Measurements from ENCODE around the gene SMIM41.

Gene SMIM41

DNA sequence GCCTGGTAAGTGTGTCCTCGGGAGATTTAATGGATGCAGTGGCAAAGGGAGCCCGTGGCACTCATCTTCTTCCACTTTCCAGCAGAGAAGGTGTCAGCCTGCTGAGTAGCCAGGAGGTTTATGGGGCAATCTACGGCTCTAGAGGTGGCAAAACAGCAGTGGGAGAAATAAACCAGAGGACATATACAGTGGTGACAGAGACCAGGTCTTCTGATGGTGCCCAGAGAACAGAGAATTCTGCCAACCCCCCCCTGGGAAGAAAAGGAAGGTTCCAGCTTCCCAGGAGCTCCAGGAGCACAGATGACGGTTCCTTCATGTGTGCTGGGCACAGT is 43.0 kb downstream of the SMIM41 start:
- no peak for DNase-seq

GRCh38 chr12:52122904-52123303 is 43.4 kb downstream of the SMIM41 start:
- DNase-seq, result no peak

DNA sequence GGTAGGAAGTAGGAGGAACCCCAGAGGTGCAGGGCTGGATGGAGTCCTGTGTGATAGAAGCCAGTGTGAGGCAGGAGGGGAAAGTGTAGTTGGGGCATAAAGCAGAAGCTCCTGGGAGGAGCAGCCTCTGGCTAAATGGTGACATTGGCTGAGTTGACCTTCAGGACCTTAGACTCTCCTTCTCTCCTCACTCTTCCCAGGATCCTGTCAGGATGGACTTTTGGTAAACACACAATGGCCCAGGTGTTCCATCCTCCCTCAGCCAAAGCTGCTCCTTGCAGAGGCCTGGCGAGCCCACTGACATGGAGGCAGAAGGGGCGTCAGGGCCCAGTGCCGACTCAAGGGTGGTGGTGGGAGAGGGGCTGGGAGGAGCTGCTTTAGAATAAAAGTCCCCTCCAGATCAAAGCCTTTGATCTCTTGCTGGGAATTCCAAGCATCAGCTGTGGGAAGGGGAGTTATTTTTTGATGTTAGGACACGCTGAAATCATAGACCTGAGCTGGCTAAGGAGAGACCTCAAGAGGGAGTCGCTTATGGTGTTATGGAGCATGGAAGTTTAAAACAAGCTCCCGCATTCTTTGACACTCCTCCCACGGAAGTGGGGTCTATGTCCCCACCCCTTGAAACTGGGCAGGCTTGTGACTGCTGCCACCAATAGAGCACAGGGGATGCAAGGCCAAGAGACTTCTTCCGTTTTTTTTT is 44.1 kb downstream of the SMIM41 start:
- no peak for DNase-seq

- DNase-seq, result no peak
These were observed 46.0 kb downstream of the SMIM41 start for GRCh38 chr12:52125476-52125900.

GRCh38 chr12:52126050-52126604 is 46.6 kb downstream of the SMIM41 start:
- no peak for DNase-seq

- DNase-seq, result no peak
These were observed 47.4 kb downstream of the SMIM41 start for GRCh38 chr12:52126605-52127578.

DNA sequence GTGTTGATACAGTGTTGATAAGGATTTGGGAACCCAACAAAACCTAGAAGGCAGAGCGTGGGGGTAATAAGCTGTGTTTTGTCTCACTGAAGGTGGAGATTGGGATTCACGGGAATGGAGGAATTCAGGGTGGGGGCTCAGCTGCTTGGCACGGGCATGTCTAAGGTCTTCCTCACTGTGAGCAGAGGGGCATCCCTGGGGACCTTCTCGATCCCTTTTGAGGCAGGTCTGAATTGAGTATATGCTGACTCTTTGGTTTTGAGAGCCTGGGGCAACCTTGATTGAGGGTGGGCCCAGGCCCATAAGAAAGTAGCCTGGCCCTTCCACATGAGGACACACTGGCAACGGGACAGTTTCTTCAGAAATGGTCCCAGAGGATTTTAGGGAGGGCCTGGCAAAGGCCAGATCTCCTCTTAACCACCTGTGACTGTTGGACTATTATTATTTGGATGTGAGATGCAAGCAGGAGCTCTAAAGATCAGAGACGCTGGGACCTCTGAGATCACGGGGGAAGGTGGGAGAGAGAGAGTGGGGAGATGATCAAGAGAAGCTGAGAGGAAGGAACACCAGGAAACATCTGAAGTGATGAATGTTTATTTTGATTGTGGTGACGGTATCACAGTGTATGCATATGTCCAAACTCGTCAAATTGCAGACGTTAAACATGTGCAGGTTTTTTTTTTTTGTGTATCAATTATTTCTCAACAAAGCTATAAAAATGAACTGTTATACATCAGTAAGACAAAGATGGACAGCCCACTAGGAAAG is 48.4 kb downstream of the SMIM41 start:
- no peak for DNase-seq

DNA sequence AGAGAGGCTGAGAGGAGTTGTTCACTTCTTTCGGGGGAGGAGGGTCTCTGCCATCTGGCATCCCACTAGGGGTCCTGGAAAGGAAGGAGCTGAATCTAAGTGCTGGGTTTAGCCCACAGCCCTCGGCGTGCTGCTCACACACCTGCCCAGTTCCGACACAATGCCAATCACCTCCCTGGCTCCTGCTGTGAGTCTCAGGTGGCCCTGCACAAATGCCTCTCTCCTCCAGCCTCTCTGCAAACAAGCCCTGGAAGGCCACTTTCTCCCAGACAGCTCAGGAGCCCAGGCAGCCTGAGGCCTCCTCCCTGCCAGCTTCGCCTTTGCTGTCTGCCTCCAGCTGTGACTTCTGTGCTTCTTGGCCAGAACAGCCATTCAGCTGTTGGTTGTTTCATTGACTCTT is 51.2 kb downstream of the SMIM41 start:
- DNase-seq, result no peak

DNA sequence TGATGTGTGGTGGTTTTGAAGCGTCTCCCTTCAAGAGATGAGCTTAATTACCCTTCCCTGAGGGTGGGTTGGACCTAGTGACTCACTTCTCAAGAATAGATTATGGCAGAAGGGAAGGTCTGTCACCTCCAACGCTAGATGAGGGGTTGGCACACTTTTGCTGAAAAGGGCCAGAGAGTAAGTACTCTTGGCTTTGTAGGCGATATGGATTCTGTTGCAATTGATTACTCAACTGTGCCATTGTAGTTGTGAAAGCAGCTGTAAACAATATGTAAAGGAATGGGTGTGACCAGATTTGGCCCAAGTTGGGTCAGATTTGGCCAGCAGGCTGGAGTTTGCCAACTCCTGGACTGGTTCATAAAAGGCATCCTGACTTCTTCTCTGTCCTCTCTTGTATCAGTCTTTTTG is 53.3 kb downstream of the SMIM41 start:
- no peak for DNase-seq

DNA sequence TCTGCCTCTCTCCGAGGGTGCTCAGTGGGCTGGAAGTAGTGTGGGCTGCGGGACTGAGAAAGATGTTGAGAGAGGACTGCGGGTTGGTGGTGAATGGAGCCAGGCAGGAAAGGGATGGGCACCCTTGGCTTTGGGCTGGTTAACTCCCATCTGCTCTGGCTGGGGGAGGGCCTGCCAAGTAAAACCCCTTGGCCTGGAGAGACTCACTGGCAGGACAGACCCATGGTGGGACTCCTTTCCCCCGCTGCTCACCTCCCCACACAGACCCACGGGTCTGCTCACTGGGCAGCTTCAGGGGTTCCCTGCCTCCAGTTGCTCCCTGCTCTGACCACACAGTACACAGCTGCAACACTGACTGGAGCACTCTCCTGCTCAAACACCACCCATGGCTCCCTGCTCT is 58.2 kb downstream of the SMIM41 start:
- no peak for DNase-seq

GRCh38 chr12:52139147-52139546 is 59.6 kb downstream of the SMIM41 start:
- DNase-seq, result no peak

- no peak for DNase-seq
These were observed 60.1 kb downstream of the SMIM41 start for GRCh38 chr12:52139579-52140062.

- no peak for DNase-seq
These were observed 61.8 kb downstream of the SMIM41 start for GRCh38 chr12:52141306-52141705.

- DNase-seq, result no peak
These were observed 62.4 kb downstream of the SMIM41 start for GRCh38 chr12:52141875-52142274.

GRCh38 chr12:52142431-52142830 is 62.9 kb downstream of the SMIM41 start:
- DNase-seq, result no peak

DNA sequence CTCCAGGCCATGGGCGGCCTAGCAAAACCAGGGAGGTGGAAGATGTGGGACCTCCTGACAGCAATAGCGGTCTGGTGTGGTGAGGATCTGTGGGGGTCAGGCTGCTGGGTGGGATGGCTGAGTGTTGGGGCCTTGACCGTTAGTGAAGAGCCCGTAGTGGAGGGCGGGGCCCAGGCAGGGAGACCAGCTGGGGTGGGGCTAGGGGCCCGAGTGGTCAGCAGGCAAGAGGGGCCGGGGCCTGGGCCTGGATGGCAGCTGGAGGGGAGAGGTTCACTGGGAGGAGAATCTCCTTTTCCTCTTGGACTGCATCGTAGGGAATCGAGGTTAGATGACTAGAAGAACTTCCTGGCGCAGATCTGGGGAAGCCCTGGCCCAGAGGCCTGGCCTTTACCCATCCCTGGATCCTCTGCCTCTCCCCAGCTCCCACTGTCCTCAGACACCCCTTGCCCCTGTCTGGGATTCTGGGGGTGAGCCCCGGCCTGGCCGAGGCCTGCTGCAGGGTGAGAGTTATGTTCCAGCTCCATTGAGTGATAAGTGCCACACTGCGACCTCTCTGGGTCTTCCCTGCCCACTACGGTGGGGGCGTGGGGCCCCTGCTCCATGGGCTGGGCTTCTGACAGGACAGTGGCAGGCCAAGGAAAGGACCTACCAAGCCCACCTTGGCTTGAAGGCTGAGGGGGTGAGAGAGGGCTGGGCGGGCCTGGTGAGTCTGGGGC is 65.2 kb downstream of the SMIM41 start:
- DNase-seq, result no peak

GRCh38 chr12:52145228-52146088 is 66.0 kb downstream of the SMIM41 start:
- DNase-seq, result no peak

- no peak for DNase-seq
These were observed 66.8 kb downstream of the SMIM41 start for GRCh38 chr12:52146089-52146821.

DNA sequence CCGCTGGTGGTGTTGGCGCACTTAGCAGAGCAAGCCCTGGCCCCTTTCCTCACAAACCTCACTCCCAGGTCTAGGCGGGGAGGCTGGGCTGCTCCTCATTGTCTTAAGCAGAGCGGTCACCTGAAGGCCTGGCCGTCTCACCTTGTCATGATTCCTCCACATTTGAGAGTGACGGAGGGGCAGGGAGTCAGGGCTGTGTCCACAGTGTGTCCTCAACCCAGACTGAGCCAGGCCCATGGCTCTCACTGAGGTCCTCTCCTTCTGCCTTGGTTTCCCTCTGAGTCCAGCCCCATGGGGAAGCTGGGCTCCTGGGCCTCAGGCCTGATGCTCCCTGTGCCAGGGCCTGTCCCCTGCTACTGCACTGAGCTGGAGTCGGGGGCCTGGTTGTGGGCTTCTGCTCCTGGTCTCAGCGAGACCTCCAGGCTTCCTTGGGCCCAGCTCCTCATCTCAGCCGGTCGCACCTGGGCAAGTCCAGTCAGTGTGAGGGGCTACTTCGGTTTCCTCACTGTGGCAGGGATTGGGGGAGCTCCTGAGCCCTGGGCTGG is 67.4 kb downstream of the SMIM41 start:
- DNase-seq, result no peak
